ENCODE measurements around the gene RNU1-1.
"Not testable (repeated sequence)": the region's sequence is repeated elsewhere in the genome, so short reads cannot be mapped to it uniquely, and the experiment has no call there.

Gene RNU1-1

GRCh38 chr1:16557034-16557433 lies 42.9 kb upstream of the RNU1-1 start:
- H3K27ac ChIP-seq (replicated peaks; ENCODE audit: low read length); H3K79me1 ChIP-seq (ENCODE audit: low read depth, low read length); H2BK5ac ChIP-seq (ENCODE audit: low read length); H3K23ac ChIP-seq (ENCODE audit: low read depth, low read length, poor library complexity); H2AFZ ChIP-seq (ENCODE audit: low read length); H3K9ac ChIP-seq (ENCODE audit: low read depth, low read length, poor library complexity); H3K27me3 ChIP-seq (ENCODE audit: control insufficient read depth in 3 of 3, insufficient read depth in 3 of 3, low read depth in 1 of 3, low read length in 3 of 3); H4K8ac ChIP-seq (ENCODE audit: low read depth, low read length); H2BK15ac ChIP-seq (ENCODE audit: low read length); DNase-seq (ENCODE audit: low spot score); H2AK5ac ChIP-seq (ENCODE audit: low read depth, low read length); H3K4me3 ChIP-seq (ENCODE audit: low read length in 2 of 2); H3K9me3 ChIP-seq (replicated peaks in 1 of 2; ENCODE audit: control insufficient read depth in 2 of 2, insufficient read depth in 1 of 2, low read depth in 1 of 2, low read length in 2 of 2); H3K4me2 ChIP-seq (ENCODE audit: insufficient read depth, low read length, poor library complexity, severe bottlenecking); H2BK12ac ChIP-seq (ENCODE audit: low read length); H3K18ac ChIP-seq (ENCODE audit: low read length); H3K4ac ChIP-seq (ENCODE audit: low read length); H2BK120ac ChIP-seq (ENCODE audit: low read depth, low read length); H3K4me1 ChIP-seq (ENCODE audit: control insufficient read depth in 2 of 2, insufficient read depth in 1 of 2, low read depth in 1 of 2, low read length in 2 of 2); H3K36me3 ChIP-seq (replicated peaks in 1 of 2; ENCODE audit: control insufficient read depth in 2 of 2, insufficient read depth in 2 of 2, low read length in 2 of 2); H4K91ac ChIP-seq (ENCODE audit: low read depth, low read length, poor library complexity); H3K14ac ChIP-seq (ENCODE audit: low read length): not testable (repeated sequence)
- no CpG with 5 or more reads among the region's 3 CpGs for WGBS, 2 donors (ENCODE audit: extremely low coverage in 2 of 2, insufficient read length in 2 of 2, insufficient replicate concordance in 1 of 2)

GRCh38 chr1:16553244-16553643 lies 39.2 kb upstream of the RNU1-1 start:
- H3K9me3 ChIP-seq (replicated peaks in 1 of 2; ENCODE audit: control insufficient read depth in 2 of 2, insufficient read depth in 1 of 2, low read depth in 1 of 2, low read length in 2 of 2); H4K8ac ChIP-seq (ENCODE audit: low read depth, low read length); H3K27ac ChIP-seq (replicated peaks; ENCODE audit: low read length); H2BK120ac ChIP-seq (ENCODE audit: low read depth, low read length); H2BK12ac ChIP-seq (ENCODE audit: low read length); H2BK5ac ChIP-seq (ENCODE audit: low read length); H3K4me1 ChIP-seq (ENCODE audit: control insufficient read depth in 2 of 2, insufficient read depth in 1 of 2, low read depth in 1 of 2, low read length in 2 of 2); DNase-seq (ENCODE audit: low spot score); H2AK5ac ChIP-seq (ENCODE audit: low read depth, low read length); H3K36me3 ChIP-seq (replicated peaks in 1 of 2; ENCODE audit: control insufficient read depth in 2 of 2, insufficient read depth in 2 of 2, low read length in 2 of 2); H4K91ac ChIP-seq (ENCODE audit: low read depth, low read length, poor library complexity); H2AFZ ChIP-seq (ENCODE audit: low read length); H3K4me3 ChIP-seq (ENCODE audit: low read length in 2 of 2); H3K4ac ChIP-seq (ENCODE audit: low read length); H3K14ac ChIP-seq (ENCODE audit: low read length); H3K9ac ChIP-seq (ENCODE audit: low read depth, low read length, poor library complexity); H2BK15ac ChIP-seq (ENCODE audit: low read length); H3K18ac ChIP-seq (ENCODE audit: low read length); H3K23ac ChIP-seq (ENCODE audit: low read depth, low read length, poor library complexity); H3K79me1 ChIP-seq (ENCODE audit: low read depth, low read length); H3K27me3 ChIP-seq (ENCODE audit: control insufficient read depth in 3 of 3, insufficient read depth in 3 of 3, low read depth in 1 of 3, low read length in 3 of 3); H3K4me2 ChIP-seq (ENCODE audit: insufficient read depth, low read length, poor library complexity, severe bottlenecking): not testable (repeated sequence)
- WGBS, 2 donors (ENCODE audit: extremely low coverage in 2 of 2, insufficient read length in 2 of 2, insufficient replicate concordance in 1 of 2): no CpG with 5 or more reads among the region's 11 CpGs

- H3K27me3 ChIP-seq (ENCODE audit: control insufficient read depth in 3 of 3, insufficient read depth in 3 of 3, low read depth in 1 of 3, low read length in 3 of 3); H3K36me3 ChIP-seq (replicated peaks in 1 of 2; ENCODE audit: control insufficient read depth in 2 of 2, insufficient read depth in 2 of 2, low read length in 2 of 2); H3K9me3 ChIP-seq (replicated peaks in 1 of 2; ENCODE audit: control insufficient read depth in 2 of 2, insufficient read depth in 1 of 2, low read depth in 1 of 2, low read length in 2 of 2); H4K8ac ChIP-seq (ENCODE audit: low read depth, low read length); H4K91ac ChIP-seq (ENCODE audit: low read depth, low read length, poor library complexity); H2BK12ac ChIP-seq (ENCODE audit: low read length); H2BK15ac ChIP-seq (ENCODE audit: low read length); H2BK120ac ChIP-seq (ENCODE audit: low read depth, low read length); H3K79me1 ChIP-seq (ENCODE audit: low read depth, low read length); DNase-seq (ENCODE audit: low spot score); H3K18ac ChIP-seq (ENCODE audit: low read length); H2BK5ac ChIP-seq (ENCODE audit: low read length); H3K9ac ChIP-seq (ENCODE audit: low read depth, low read length, poor library complexity); H2AFZ ChIP-seq (ENCODE audit: low read length); H3K4me1 ChIP-seq (ENCODE audit: control insufficient read depth in 2 of 2, insufficient read depth in 1 of 2, low read depth in 1 of 2, low read length in 2 of 2); H2AK5ac ChIP-seq (ENCODE audit: low read depth, low read length); H3K14ac ChIP-seq (ENCODE audit: low read length); H3K23ac ChIP-seq (ENCODE audit: low read depth, low read length, poor library complexity); H3K27ac ChIP-seq (replicated peaks; ENCODE audit: low read length); H3K4ac ChIP-seq (ENCODE audit: low read length); H3K4me2 ChIP-seq (ENCODE audit: insufficient read depth, low read length, poor library complexity, severe bottlenecking); H3K4me3 ChIP-seq (ENCODE audit: low read length in 2 of 2): not testable (repeated sequence)
- WGBS, 2 donors (ENCODE audit: extremely low coverage in 2 of 2, insufficient read length in 2 of 2, insufficient replicate concordance in 1 of 2): no CpG with 5 or more reads among the region's 1 CpG
Observed at GRCh38 chr1:16550212-16550918, 36.3 kb upstream of the RNU1-1 start.

- not testable (repeated sequence) for H3K4me3 ChIP-seq (ENCODE audit: low read length in 2 of 2); H3K4me1 ChIP-seq (ENCODE audit: control insufficient read depth in 2 of 2, insufficient read depth in 1 of 2, low read depth in 1 of 2, low read length in 2 of 2); H3K14ac ChIP-seq (ENCODE audit: low read length); H2AK5ac ChIP-seq (ENCODE audit: low read depth, low read length); H3K4me2 ChIP-seq (ENCODE audit: insufficient read depth, low read length, poor library complexity, severe bottlenecking); H3K27me3 ChIP-seq (ENCODE audit: control insufficient read depth in 3 of 3, insufficient read depth in 3 of 3, low read depth in 1 of 3, low read length in 3 of 3); H2BK12ac ChIP-seq (ENCODE audit: low read length); H3K27ac ChIP-seq (replicated peaks; ENCODE audit: low read length); H3K23ac ChIP-seq (ENCODE audit: low read depth, low read length, poor library complexity); H3K36me3 ChIP-seq (replicated peaks in 1 of 2; ENCODE audit: control insufficient read depth in 2 of 2, insufficient read depth in 2 of 2, low read length in 2 of 2); H3K79me1 ChIP-seq (ENCODE audit: low read depth, low read length); H4K91ac ChIP-seq (ENCODE audit: low read depth, low read length, poor library complexity); H2BK5ac ChIP-seq (ENCODE audit: low read length); H4K8ac ChIP-seq (ENCODE audit: low read depth, low read length); H3K9ac ChIP-seq (ENCODE audit: low read depth, low read length, poor library complexity); H3K18ac ChIP-seq (ENCODE audit: low read length); H3K4ac ChIP-seq (ENCODE audit: low read length); H2AFZ ChIP-seq (ENCODE audit: low read length); H2BK120ac ChIP-seq (ENCODE audit: low read depth, low read length); H3K9me3 ChIP-seq (replicated peaks in 1 of 2; ENCODE audit: control insufficient read depth in 2 of 2, insufficient read depth in 1 of 2, low read depth in 1 of 2, low read length in 2 of 2); H2BK15ac ChIP-seq (ENCODE audit: low read length); DNase-seq (ENCODE audit: low spot score)
- no CpG with 5 or more reads among the region's 1 CpG for WGBS, 2 donors (ENCODE audit: extremely low coverage in 2 of 2, insufficient read length in 2 of 2, insufficient replicate concordance in 1 of 2)
Observed at GRCh38 chr1:16549545-16549944, 35.5 kb upstream of the RNU1-1 start.

All from neuronal stem cell (in vitro differentiated cells).